ENCODE measurements around the gene DLG4. TPM values are rescaled to one million over a fixed set of nuclear protein-coding genes. Genes with fewer than 3 reads are reported as not detected.
"Not testable (repeated sequence)": the region's sequence is repeated elsewhere in the genome, so short reads cannot be mapped to it uniquely, and the experiment has no call there.

The DLG4 gene
- total RNA-seq, 1 donor from 2014 or later: 14.0 TPM

DNA sequence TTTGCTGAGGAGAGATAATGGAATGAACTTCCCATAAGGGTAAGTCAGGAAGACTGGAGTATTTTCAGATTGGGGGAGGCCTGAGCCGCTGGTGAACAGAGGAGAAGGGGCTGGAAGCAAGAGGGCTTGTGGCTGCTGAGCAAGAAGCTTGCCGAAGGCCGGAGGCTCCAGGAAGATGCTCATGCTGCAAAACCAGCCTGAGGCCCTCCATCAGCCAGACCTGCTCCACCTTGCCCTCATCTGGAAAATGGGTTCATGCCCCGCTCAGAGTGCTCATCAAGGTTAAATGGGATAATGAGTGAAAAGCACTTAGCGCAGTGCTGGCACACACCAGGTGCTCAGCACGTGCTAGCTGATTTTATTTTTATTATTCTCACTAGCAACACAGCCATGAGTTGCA is 35.0 kb downstream of the DLG4 start:
- Histone ChIP-seq H3K27ac (replicated peaks) (no peak overlapping the region), H3K4me3 (no peak overlapping the region), H3K36me3 (no peaks in the 10 kb centered on the region), H3K27me3 (ENCODE audit: low read depth) (no peaks in the 10 kb centered on the region), H3K9me3 (replicated peaks) (no peaks in the 10 kb centered on the region), H3K4me1 (no peaks in the 10 kb centered on the region)
- TF ChIP-seq, protein P1, sequence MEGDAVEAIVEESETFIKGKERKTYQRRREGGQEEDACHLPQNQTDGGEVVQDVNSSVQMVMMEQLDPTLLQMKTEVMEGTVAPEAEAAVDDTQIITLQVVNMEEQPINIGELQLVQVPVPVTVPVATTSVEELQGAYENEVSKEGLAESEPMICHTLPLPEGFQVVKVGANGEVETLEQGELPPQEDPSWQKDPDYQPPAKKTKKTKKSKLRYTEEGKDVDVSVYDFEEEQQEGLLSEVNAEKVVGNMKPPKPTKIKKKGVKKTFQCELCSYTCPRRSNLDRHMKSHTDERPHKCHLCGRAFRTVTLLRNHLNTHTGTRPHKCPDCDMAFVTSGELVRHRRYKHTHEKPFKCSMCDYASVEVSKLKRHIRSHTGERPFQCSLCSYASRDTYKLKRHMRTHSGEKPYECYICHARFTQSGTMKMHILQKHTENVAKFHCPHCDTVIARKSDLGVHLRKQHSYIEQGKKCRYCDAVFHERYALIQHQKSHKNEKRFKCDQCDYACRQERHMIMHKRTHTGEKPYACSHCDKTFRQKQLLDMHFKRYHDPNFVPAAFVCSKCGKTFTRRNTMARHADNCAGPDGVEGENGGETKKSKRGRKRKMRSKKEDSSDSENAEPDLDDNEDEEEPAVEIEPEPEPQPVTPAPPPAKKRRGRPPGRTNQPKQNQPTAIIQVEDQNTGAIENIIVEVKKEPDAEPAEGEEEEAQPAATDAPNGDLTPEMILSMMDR (IDR thresholded peaks at IDR 0.05; ENCODE audit: borderline replicate concordance): no peak
- no peak for DNase-seq
- intact Hi-C loops (cut with micrococcal nuclease): no loop called here

GRCh38 chr17:7184091-7184488 is 35.5 kb downstream of the DLG4 start:
- Histone ChIP-seq H3K27me3 (ENCODE audit: low read depth) (peaks cover under 1% of the 10 kb centered on the region), H3K36me3 (no peaks in the 10 kb centered on the region), H3K4me1 (no peaks in the 10 kb centered on the region), H3K4me3 (no peak overlapping the region), H3K27ac (replicated peaks) (no peak overlapping the region), H3K9me3 (replicated peaks) (no peaks in the 10 kb centered on the region)
- intact Hi-C loops (cut with micrococcal nuclease): no loop called here
- TF ChIP-seq, protein P1 (IDR thresholded peaks at IDR 0.05; ENCODE audit: borderline replicate concordance): no peak
- no peak for DNase-seq

DNA sequence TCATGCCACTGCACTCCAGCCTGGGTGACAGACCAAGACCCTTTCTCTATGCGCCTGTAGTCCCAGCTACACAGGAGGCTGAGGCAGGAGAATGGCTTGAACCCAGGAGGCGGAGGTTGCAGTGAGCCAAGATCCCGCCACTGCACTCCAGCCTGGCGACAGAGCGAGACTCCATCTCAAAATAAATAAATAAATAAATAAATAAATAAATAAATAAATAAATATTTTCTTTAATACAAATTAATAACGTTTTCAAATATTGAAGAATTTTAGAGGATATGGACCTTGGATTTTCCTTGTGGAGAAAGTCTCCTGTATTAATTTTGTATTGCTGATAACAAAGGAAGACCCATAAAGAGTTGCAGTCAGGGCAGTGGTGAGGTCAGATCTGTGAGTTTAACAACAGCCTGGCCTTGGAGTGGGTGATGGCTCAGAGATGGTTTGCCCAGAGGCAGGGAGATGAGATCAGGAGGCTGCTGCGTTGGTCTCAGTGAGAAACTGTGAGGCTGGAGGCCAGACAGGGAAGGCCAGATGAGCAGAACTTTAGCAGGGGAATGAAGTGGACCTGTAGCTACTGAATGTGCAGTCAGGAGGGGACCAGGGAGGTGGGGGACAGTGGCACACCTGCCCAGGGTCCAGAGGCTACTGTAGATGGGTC is 36.1 kb downstream of the DLG4 start:
- H3K27me3 ChIP-seq (ENCODE audit: low read depth): peaks cover 6% of the 10 kb centered on the region
- TF ChIP-seq, protein P1 (IDR thresholded peaks at IDR 0.05; ENCODE audit: borderline replicate concordance): no peak
- DNase-seq: no peak
- no peaks in the 10 kb centered on the region for H3K9me3 ChIP-seq (replicated peaks)
- H3K36me3 ChIP-seq: no peaks in the 10 kb centered on the region
- no peak overlapping the region for H3K27ac ChIP-seq (replicated peaks)
- no peaks in the 10 kb centered on the region for H3K4me1 ChIP-seq
- no peak overlapping the region for H3K4me3 ChIP-seq
- intact Hi-C loops (cut with micrococcal nuclease): no loop called here

DNA sequence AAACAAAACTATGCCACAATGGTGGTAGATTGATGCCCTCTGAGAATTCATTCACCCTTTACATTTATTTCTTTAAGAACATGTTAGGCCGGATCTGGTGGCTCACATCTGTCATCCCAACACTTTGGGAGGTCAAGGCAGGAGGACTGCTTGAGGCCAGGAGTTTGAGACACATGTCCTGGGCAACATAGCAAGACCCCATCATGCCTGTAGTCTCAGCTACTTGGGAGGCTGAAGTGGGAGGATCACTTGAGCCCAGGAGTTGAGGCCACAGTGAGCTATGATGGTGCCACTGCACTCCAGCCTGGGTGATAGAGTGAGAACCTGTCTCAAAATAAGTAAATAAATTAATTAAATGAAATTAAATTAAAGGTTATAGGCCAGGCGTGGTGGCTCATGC is 37.5 kb downstream of the DLG4 start:
- Histone ChIP-seq H3K4me1 (peaks cover 12% of the 10 kb centered on the region), H3K27me3 (ENCODE audit: low read depth) (peaks cover 19% of the 10 kb centered on the region)
- DNase-seq; H3K4me3 ChIP-seq; H3K27ac ChIP-seq (replicated peaks); intact Hi-C loops (cut with micrococcal nuclease); H3K9me3 ChIP-seq (replicated peaks); H3K36me3 ChIP-seq: not testable (repeated sequence)

DNA sequence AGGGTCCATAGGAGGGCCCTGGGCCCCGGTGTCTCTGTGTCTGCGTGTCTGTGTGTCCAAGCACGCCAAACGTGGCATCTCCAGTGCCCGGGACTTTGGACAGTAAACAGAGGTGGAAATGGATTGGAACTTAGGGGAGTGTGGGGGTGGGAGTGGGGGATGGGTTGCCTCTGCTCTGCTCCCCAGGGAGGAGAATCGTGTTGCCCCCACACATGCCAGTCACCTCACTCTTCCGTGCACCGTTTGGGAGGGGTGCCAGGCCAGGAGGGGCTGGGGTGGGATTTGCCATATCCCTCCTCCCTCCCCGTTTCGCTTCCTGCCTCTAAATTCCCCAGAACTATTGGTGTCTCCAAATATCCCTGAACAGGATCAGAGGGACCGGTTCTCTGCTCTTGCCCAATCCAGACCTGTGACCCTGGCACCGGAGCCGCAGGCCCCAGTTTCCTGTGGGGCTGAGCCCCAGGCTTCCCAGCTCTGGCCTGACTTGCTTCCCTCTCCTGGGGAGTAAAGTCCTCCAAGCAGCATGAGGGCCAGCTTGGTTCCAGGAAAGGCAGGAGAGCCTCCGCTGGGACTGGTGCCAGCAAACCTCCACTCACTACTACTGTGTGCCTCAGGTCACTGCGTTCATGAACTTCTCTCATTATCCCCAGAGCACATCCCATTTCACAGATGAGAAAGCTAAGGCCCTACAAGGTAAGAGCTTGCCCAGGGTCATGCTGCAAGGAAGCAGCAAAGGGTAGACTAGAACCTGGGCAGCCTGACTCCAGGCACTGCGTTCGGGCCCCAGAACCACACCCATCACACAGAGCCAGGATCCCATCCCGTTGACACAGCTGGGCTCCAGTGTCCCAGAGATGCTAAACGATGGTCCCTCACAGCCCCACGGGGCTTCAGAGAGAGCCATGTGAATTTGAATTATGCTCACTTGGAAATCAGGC is 40.0 kb downstream of the DLG4 start, which contains the start of gene ASGR1:
Gene ASGR1 (minus strand): TSS at position 54 of the 938 bp plus-strand sequence. CDS start 807 bp downstream, outside the sequence.
- intact Hi-C loops (cut with micrococcal nuclease): loop anchor here (10.0 kb wide), 1 partner anchor 125 kb away; no protein-coding TSS in a partner anchor
- H3K27me3 ChIP-seq (ENCODE audit: low read depth): peaks cover 44% of the 10 kb centered on the region
- H3K4me1 ChIP-seq: peaks cover 15% of the 10 kb centered on the region
- DNase-seq: no peak
- peak within 1 kb of the TSS; percentile 63 for H3K4me3 ChIP-seq
- no peaks in the 10 kb centered on the region for H3K36me3 ChIP-seq
- TF ChIP-seq, protein P1 (IDR thresholded peaks at IDR 0.05; ENCODE audit: borderline replicate concordance): no peak
- no peak within 1 kb of the TSS for H3K27ac ChIP-seq (replicated peaks)
- H3K9me3 ChIP-seq (replicated peaks): no peaks in the 10 kb centered on the region

Measured in left ventricle myocardium inferior (tissue), 1 donor.